Endothelial cell (in vitro differentiated cells): ENCODE measurements around the gene RGL3. TPM values are rescaled to one million over a fixed set of nuclear protein-coding genes. Genes with fewer than 3 reads are reported as not detected.
A peak's percentile ranks its signal among the peaks of the same experiment; 100 is the strongest.

ENCODE experiments used
- DNase-seq: peaks from one replicate; pipeline ENCODE4 v3.0.0; 2021; ENCODE audit warnings: low spot score
- H3K27ac Mint-ChIP-seq: one replicate; pipeline ENCODE4 v1.8.0; 2021; ENCODE audit warnings: mixed read lengths, inconsistent platforms; ENCODE audit not compliant: unreplicated experiment
- H3K27me3 Mint-ChIP-seq: one replicate; pipeline ENCODE4 v1.8.0; 2021; ENCODE audit warnings: mild to moderate bottlenecking, moderate library complexity, mixed read lengths, inconsistent platforms; ENCODE audit not compliant: unreplicated experiment
- H3K36me3 Mint-ChIP-seq: one replicate; pipeline ENCODE4 v1.8.0; 2021; ENCODE audit warnings: mild to moderate bottlenecking, low read depth, mixed read lengths, inconsistent platforms; ENCODE audit not compliant: unreplicated experiment
- H3K4me1 Mint-ChIP-seq: one replicate; pipeline ENCODE4 v1.8.0; 2021; ENCODE audit warnings: mild to moderate bottlenecking, mixed read lengths, inconsistent platforms; ENCODE audit not compliant: unreplicated experiment
- H3K4me3 Mint-ChIP-seq: one replicate; pipeline ENCODE4 v1.8.0; 2021; ENCODE audit warnings: mild to moderate bottlenecking, mixed read lengths, inconsistent platforms; ENCODE audit not compliant: unreplicated experiment
- H3K9me3 Mint-ChIP-seq: one replicate; pipeline ENCODE4 v1.8.0; 2021; ENCODE audit warnings: mixed read lengths, inconsistent platforms; ENCODE audit not compliant: unreplicated experiment
- CTCF ChIP-seq: fragments of 200-600 bp; sonication (generic); IDR thresholded peaks from one replicate; pipeline ENCODE4 v1.5.0; 2021; ENCODE audit warnings: antibody characterized with exemption; ENCODE audit not compliant: unreplicated experiment
- total RNA-seq: library from RNA; stranded (reverse); fragmentation: NEBNext Ultra II Directional; extraction: Animal tissue kit (Norgen Biotek cat#: 25700); gene quantifications from one replicate; pipeline ENCODE4 v1.2.1, GENCODE V29; 2021; ENCODE audit not compliant: unreplicated experiment

The RGL3 gene
- total RNA-seq, 1 donor from 2014 or later = 0.69 TPM

- Mint-ChIP-seq H3K27ac (no peak overlapping the region), H3K9me3 (no peaks in the 10 kb centered on the region), H3K36me3 (no peaks in the 10 kb centered on the region), H3K4me3 (no peak overlapping the region), H3K27me3 (peaks cover 4% of the 10 kb centered on the region), H3K4me1 (peaks cover 4% of the 10 kb centered on the region)
- no peak for DNase-seq
- no peak for TF ChIP-seq CTCF
Measured at GRCh38 chr19:11387162-11388034, 31.7 kb downstream of the RGL3 start.

- peaks cover 12% of the 10 kb centered on the region for H3K27me3 Mint-ChIP-seq
- TF ChIP-seq CTCF = no peak
- H3K36me3 Mint-ChIP-seq = peaks cover 4% of the 10 kb centered on the region
- H3K4me3 Mint-ChIP-seq = peak overlapping the region; percentile 67
- no peak for DNase-seq
- peak overlapping the region; percentile 6 for H3K27ac Mint-ChIP-seq
- H3K4me1 Mint-ChIP-seq = peaks cover 16% of the 10 kb centered on the region
- H3K9me3 Mint-ChIP-seq = no peaks in the 10 kb centered on the region
Measured at GRCh38 chr19:11384778-11385129, 34.4 kb downstream of the RGL3 start.

- Mint-ChIP-seq H3K9me3 (no peaks in the 10 kb centered on the region), H3K27me3 (peaks cover 12% of the 10 kb centered on the region), H3K36me3 (peaks cover 4% of the 10 kb centered on the region), H3K4me3 (peak overlapping the region; percentile 78), H3K27ac (no peak overlapping the region), H3K4me1 (peaks cover 16% of the 10 kb centered on the region)
- no peak for DNase-seq
- no peak for TF ChIP-seq CTCF
Measured at GRCh38 chr19:11383706-11384048, 35.4 kb downstream of the RGL3 start.

GRCh38 chr19:11382898-11383705 is 36.0 kb downstream of the RGL3 start:
- peaks cover 12% of the 10 kb centered on the region for H3K27me3 Mint-ChIP-seq
- DNase-seq = peak; percentile 73
- no peaks in the 10 kb centered on the region for H3K9me3 Mint-ChIP-seq
- peak overlapping the region; percentile 78 for H3K4me3 Mint-ChIP-seq
- peak; percentile 89 for TF ChIP-seq CTCF
- H3K36me3 Mint-ChIP-seq = peaks cover 4% of the 10 kb centered on the region
- H3K4me1 Mint-ChIP-seq = peaks cover 16% of the 10 kb centered on the region
- H3K27ac Mint-ChIP-seq = peak overlapping the region; percentile 18
